Neural progenitor cell (in vitro differentiated cells): Measurements from ENCODE around the gene CACTIN.

Experiments used
- CTCF ChIP-seq: fragments of 200-600 bp; sonication (generic); IDR thresholded peaks from 2 replicates; pipeline ENCODE4 v1.5.1; 2017; ENCODE audit warnings: antibody characterized with exemption, mild to moderate bottlenecking
- EZH2 ChIP-seq: fragments of 200-600 bp; sonication (generic); IDR thresholded peaks from 2 replicates; pipeline ENCODE4 v1.6.1; 2017; ENCODE audit warnings: antibody characterized with exemption, mild to moderate bottlenecking, moderate library complexity

- TF ChIP-seq CTCF (no peak), EZH2 (no peak)
Observed at GRCh38 chr19:3653081-3653795, 26.6 kb upstream of the CACTIN start.
